ENCODE data around the gene HOXB5.

Gene HOXB5

DNA sequence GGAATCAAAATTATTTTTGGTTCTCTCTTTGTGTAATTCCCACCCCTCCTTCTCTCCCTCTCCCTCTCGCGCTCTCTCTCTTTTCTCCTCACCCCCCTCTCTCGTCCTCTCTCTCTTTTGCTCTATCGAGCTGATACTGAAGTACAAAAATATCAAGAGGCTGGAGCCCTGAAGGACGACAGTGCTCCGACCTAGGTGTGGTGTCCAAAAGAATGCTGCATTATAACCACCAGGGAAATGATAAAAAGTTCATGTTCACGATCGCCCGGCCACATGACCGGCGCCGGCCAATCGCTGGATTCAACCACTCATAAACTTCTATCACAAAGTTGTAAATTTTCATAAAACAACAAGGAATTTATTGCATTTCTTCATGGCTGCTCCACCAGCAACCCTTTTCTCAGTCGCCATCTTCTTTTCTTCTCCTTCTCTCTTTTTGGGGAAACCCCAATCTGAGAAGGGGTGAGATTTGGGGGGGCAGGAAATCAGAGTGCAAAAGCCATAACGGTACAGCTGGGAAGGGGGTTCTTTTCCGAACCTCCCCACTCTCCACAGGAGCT, 11.3 kb upstream of the HOXB5 start, which contains the start of gene HOXB6:
Gene HOXB6 (minus strand): TSS at position 217 of the 560 bp plus-strand sequence. CDS start 6,836 bp downstream, outside the sequence.
- Histone ChIP-seq H4K20me1 (ENCODE audit: control insufficient read depth, insufficient read depth, low read depth, low read length) (no peaks in the 10 kb centered on the region), H3K4me1 (ENCODE audit: control insufficient read depth, low read length) (peaks cover 7% of the 10 kb centered on the region), H3K9me3 (ENCODE audit: control insufficient read depth, insufficient read depth, low read length) (no peaks in the 10 kb centered on the region), H3K4me3 (ENCODE audit: low read length) (no peak within 1 kb of the TSS), H3F3A (ENCODE audit: control insufficient read depth, insufficient read depth) (no peaks in the 10 kb centered on the region), H3K27ac (ENCODE audit: low read depth, low read length) (no peak within 1 kb of the TSS), H3K79me2 (ENCODE audit: control insufficient read depth, low read length) (no peaks in the 10 kb centered on the region), H3K27me3 (ENCODE audit: control insufficient read depth, low read length) (peaks cover 41% of the 10 kb centered on the region), H3K4me2 (ENCODE audit: low read length) (no peak within 1 kb of the TSS), H3K36me3 (ENCODE audit: control insufficient read depth, low read length) (no peaks in the 10 kb centered on the region), H3K9me2 (replicated peaks; ENCODE audit: control insufficient read depth, low read length) (no peaks in the 10 kb centered on the region)
- TF ChIP-seq, protein P1, sequence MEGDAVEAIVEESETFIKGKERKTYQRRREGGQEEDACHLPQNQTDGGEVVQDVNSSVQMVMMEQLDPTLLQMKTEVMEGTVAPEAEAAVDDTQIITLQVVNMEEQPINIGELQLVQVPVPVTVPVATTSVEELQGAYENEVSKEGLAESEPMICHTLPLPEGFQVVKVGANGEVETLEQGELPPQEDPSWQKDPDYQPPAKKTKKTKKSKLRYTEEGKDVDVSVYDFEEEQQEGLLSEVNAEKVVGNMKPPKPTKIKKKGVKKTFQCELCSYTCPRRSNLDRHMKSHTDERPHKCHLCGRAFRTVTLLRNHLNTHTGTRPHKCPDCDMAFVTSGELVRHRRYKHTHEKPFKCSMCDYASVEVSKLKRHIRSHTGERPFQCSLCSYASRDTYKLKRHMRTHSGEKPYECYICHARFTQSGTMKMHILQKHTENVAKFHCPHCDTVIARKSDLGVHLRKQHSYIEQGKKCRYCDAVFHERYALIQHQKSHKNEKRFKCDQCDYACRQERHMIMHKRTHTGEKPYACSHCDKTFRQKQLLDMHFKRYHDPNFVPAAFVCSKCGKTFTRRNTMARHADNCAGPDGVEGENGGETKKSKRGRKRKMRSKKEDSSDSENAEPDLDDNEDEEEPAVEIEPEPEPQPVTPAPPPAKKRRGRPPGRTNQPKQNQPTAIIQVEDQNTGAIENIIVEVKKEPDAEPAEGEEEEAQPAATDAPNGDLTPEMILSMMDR (IDR thresholded peaks at IDR 0.05; ENCODE audit: low read depth, low read length, poor library complexity, severe bottlenecking) = no peak
- no peak for TF ChIP-seq EZH2phosphoT487 (IDR thresholded peaks at IDR 0.05; ENCODE audit: borderline replicate concordance, low read length)

- no peaks in the 10 kb centered on the region for H4K20me1 ChIP-seq (ENCODE audit: control insufficient read depth, insufficient read depth, low read depth, low read length)
Observed at GRCh38 chr17:48603959-48604769, 10.6 kb upstream of the HOXB5 start.

GRCh38 chr17:48601539-48602425, 8.2 kb upstream of the HOXB5 start:
- Histone ChIP-seq H3K79me2 (ENCODE audit: control insufficient read depth, low read length) (no peaks in the 10 kb centered on the region), H3K9me2 (replicated peaks; ENCODE audit: control insufficient read depth, low read length) (no peaks in the 10 kb centered on the region), H3K36me3 (ENCODE audit: control insufficient read depth, low read length) (no peaks in the 10 kb centered on the region), H3F3A (ENCODE audit: control insufficient read depth, insufficient read depth) (no peaks in the 10 kb centered on the region), H4K20me1 (ENCODE audit: control insufficient read depth, insufficient read depth, low read depth, low read length) (peaks cover 3% of the 10 kb centered on the region; the same call in 1 of the 2 replicates), H3K4me3 (ENCODE audit: low read length) (no peak overlapping the region), H3K27me3 (ENCODE audit: control insufficient read depth, low read length) (peaks cover 71% of the 10 kb centered on the region), H3K4me2 (ENCODE audit: low read length) (no peak overlapping the region), H3K4me1 (ENCODE audit: control insufficient read depth, low read length) (peaks cover 4% of the 10 kb centered on the region; the same call in 1 of the 2 replicates), H3K9me3 (ENCODE audit: control insufficient read depth, insufficient read depth, low read length) (no peaks in the 10 kb centered on the region), H3K27ac (ENCODE audit: low read depth, low read length) (no peak overlapping the region)
- TF ChIP-seq, protein P1 (IDR thresholded peaks at IDR 0.05; ENCODE audit: low read depth, low read length, poor library complexity, severe bottlenecking) = no peak
- TF ChIP-seq EZH2phosphoT487 (IDR thresholded peaks at IDR 0.05; ENCODE audit: borderline replicate concordance, low read length) = 0 out of 2 replicates have a peak, but pooled peaks have one; percentile 8

More at GRCh38 chr17:48603959-48604769, 10.6 kb upstream of the HOXB5 start:
- no peaks in the 10 kb centered on the region for H3K36me3 ChIP-seq (ENCODE audit: control insufficient read depth, low read length)
- peaks cover 48% of the 10 kb centered on the region for H3K27me3 ChIP-seq (ENCODE audit: control insufficient read depth, low read length)
- no peaks in the 10 kb centered on the region for H3F3A ChIP-seq (ENCODE audit: control insufficient read depth, insufficient read depth)
- H3K4me2 ChIP-seq (ENCODE audit: low read length) = no peak overlapping the region
- H3K4me1 ChIP-seq (ENCODE audit: control insufficient read depth, low read length) = peaks cover under 1% of the 10 kb centered on the region; the same call in 1 of the 2 replicates
- no peak overlapping the region for H3K4me3 ChIP-seq (ENCODE audit: low read length)
- H3K9me2 ChIP-seq (replicated peaks; ENCODE audit: control insufficient read depth, low read length) = no peaks in the 10 kb centered on the region
- H3K79me2 ChIP-seq (ENCODE audit: control insufficient read depth, low read length) = no peaks in the 10 kb centered on the region
- no peaks in the 10 kb centered on the region for H3K9me3 ChIP-seq (ENCODE audit: control insufficient read depth, insufficient read depth, low read length)
- no peak overlapping the region for H3K27ac ChIP-seq (ENCODE audit: low read depth, low read length)
- TF ChIP-seq, protein P1 (IDR thresholded peaks at IDR 0.05; ENCODE audit: low read depth, low read length, poor library complexity, severe bottlenecking) = no peak
